Testis (tissue), 2 donors: Measurements from ENCODE around the gene CTNS.

Experiments used
- CTCF ChIP-seq, 3 experiments: fragments of 450-650 bp in 2 of 3; fragments of 200-600 bp in 1 of 3; sonication (generic) in 1 of 3; IDR thresholded peaks; one replicate each; pipeline ENCODE4 v1.5.1; 2016 to 2019; ENCODE audit warnings: antibody characterized with exemption in 3 of 3, mild to moderate bottlenecking in 2 of 3, moderate library complexity in 1 of 3
- POLR2A ChIP-seq: fragments of 450-650 bp; IDR thresholded peaks from one replicate; pipeline ENCODE4 v1.6.1; 2017; ENCODE audit warnings: antibody characterized with exemption, mild to moderate bottlenecking, moderate library complexity

GRCh38 chr17:3666516-3666915, 30.0 kb downstream of the CTNS start:
- TF ChIP-seq CTCF (IDR thresholded peaks at IDR 0.05) (no peak), POLR2A (no peak)
